ENCODE data around the gene ADRM1.

ADRM1 gene

DNA sequence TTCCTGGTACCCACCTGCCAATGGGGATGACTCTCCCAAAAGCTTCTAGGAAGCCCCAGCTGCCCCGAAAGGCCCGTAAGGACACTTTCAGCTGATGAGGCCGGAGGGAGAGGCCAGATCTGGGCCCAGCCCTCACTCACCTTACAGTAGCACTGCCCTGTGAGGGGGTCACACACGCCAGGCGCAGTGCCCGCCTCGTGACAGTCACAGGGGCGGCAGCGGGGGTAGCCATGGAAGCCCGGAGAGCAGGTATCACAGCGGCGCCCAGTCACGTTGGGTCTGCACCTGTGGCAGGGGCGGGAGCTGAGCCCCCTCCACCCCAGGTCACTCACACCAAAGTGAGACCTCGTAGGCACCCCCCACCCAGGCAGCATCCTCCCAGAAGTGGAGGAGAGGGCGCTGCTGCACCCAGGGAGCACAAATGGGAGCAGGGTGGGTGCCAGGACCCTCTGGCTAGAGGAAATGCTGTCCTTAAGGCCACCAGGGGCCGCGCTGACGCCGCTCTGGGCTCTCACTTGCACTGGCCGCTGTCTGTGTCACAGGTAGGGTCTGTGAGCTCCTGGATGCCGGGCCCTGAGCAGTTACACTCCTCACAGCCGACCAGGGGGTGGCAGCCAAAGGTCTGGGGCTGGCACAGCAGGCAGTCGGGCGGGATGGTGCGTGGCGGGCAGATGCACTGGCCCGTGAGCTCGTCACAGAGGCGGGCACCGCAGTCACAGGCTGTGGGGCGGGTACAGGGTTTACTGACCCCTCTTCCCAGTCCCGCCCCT, 25.1 kb downstream of the ADRM1 start:
- H3K4me3 Mint-ChIP-seq: no peak overlapping the region

DNA sequence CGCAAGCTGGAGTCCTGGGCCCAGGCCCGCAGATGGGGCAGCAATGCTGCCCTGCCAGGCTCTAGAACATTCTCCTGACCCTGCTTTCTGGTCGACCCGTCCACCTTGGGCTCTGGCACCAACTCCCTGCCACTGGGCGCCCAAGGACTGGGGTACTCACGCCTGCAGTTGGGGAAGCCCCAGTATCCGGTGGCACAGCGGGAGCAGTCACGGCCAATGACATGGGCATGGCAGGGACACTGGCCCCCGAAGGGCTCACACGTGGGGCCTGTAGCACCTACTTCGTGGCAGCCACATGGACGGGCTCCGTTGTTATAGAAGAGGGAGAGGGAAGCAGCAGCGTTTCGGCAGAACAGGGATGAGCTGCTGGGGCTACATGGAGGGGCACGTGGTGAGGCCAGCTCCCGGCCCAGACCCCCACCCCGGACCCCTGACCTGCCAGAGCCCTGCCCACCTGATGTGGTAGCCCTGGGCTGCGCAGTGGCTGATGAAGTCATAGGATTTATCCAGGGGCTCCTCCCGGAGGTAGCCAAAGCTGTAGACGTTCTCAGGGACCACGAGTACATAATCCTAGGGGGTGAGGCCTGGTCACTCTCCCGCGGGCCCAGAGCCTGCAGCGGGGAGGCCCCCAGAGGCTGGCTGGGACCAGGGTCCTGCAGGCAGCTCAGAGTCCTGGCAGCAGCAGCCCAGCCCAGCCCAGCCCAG, 26.0 kb downstream of the ADRM1 start:
- Mint-ChIP-seq H3K27ac (no peak overlapping the region), H3K4me1 (no peaks in the 10 kb centered on the region), H3K36me3 (no peaks in the 10 kb centered on the region), H3K27me3 (no peaks in the 10 kb centered on the region), H3K9me3 (no peaks in the 10 kb centered on the region), H3K4me3 (no peak overlapping the region)
- CTCF ChIA-PET: interaction anchor here (1.3 kb wide), 1 partner anchor 54 kb away, joined by 5 read pairs; no protein-coding TSS in a partner anchor
- no peak for DNase-seq

More for the DNA sequence above, 25.1 kb downstream of the ADRM1 start:
- Mint-ChIP-seq H3K36me3 (no peaks in the 10 kb centered on the region), H3K27ac (no peak overlapping the region), H3K4me1 (no peaks in the 10 kb centered on the region), H3K9me3 (no peaks in the 10 kb centered on the region), H3K27me3 (no peaks in the 10 kb centered on the region)
- no peak for DNase-seq
- CTCF ChIA-PET: no interaction called here

DNA sequence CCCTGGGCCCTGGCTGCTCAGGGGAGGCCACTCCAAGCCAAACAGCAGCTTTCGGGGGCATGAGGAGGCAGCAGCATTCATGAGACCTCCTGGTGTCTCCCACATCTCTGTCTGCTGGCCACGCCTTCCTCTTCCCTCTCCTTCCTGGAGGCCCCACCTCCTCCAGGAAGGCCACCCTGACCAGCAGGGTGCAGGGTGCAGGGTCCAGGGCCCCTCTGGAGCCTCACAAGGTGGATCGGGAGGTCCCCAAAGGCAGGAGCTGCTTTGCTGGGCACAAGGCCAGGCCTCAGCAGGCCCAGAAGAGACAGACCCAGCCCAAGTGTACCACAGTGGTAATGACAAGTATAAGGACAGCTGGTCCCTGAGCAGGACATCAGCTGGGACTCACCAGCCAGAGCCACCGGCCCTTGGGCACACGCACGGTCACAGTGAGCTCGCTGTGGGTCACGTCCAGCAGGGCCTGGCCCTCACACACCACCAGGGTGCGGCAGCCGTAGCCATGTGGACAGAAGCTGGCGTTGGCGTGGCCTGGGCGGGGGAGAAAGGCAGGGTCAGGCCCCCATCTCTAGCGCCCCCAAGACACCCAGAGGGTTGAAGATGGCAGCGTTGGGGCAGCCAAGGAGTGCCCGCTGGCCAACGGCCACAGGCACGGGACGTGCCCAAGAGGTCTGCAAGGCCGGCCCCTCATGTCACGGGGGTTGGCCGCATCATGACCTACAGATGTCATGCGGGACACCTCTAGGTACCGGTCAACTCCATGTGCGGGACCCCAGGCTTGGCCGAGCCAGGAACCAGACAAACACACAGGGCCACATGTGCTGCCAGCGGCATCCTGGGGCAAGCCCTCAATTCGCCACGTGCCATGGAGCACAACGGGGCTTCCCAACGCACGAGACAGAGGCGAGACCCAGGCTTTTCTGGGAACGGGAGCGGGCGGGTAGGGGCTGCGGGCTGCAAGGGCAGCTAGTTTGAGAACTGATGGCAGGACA, 26.9 kb downstream of the ADRM1 start:
- Mint-ChIP-seq H3K4me3 (no peak overlapping the region), H3K27ac (no peak overlapping the region)

DNA sequence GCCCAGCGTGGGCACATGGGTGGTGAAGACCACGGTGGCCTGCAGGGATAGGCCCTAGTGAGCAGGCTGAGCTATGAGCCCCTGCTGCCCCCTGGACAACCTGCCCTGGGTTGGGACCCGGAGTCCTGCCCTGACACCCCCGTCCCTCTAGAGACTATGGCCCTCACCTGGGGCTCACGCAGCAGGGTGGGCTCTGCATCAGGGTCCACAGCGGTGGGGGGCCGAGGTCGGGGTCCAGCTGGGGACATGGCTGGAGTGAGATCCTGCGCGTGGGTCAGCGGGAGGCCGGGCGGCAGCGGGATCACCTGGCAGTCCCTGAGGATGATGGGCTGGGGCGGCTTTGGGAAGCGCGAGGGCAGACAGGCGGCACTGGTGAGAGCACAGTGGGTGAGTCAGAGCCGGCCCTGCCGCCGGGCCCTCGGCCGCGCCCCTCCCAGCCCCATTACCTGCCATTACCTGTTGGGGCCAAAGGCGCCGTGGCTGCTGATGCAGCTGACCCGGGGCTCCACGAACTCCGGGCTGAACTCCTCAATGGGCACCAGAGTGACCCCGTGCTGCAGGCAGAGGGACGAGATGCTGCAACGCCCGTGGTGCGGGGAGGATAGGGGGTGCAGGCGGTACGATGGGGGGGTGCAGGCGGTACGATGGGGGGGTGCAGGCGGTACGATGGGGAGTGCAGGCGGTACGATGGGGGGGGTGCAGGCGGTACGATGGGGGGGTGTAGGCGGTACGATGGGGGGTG, 27.9 kb downstream of the ADRM1 start:
- CTCF ChIA-PET: no interaction called here
- no peak overlapping the region for H3K27ac Mint-ChIP-seq
- H3K4me3 Mint-ChIP-seq: no peak overlapping the region
- no peak for DNase-seq
- no peaks in the 10 kb centered on the region for H3K9me3 Mint-ChIP-seq
- H3K36me3 Mint-ChIP-seq: no peaks in the 10 kb centered on the region
- H3K4me1 Mint-ChIP-seq: no peaks in the 10 kb centered on the region
- no peaks in the 10 kb centered on the region for H3K27me3 Mint-ChIP-seq

More for the DNA sequence above, 26.9 kb downstream of the ADRM1 start:
- Mint-ChIP-seq H3K9me3 (no peaks in the 10 kb centered on the region), H3K4me1 (no peaks in the 10 kb centered on the region), H3K27me3 (no peaks in the 10 kb centered on the region), H3K36me3 (no peaks in the 10 kb centered on the region)
- CTCF ChIA-PET: interaction anchor here (1.3 kb wide), 1 partner anchor 53 kb away, joined by 5 read pairs; no protein-coding TSS in a partner anchor
- no peak for DNase-seq

DNA sequence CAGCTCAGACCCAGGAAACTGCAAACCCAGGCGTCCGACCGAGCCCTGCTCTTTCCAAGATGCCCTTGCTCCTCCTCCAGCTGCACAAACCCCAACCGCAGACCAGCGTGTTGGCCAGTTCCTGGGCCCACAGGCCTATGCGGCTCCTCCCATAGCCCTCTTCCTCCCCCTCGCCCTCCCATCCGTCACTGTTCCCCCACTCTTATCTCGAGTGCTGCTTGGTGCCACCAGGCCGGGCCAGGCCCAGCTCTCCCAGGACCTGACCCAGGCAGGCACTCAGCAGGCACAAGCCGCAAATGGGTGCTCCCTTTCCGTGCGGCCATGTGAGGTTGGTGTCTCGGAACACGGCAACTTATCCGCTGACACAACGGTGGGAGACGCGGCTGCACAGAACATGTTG, 28.6 kb downstream of the ADRM1 start:
- DNase-seq: no peak
- Mint-ChIP-seq H3K9me3 (no peaks in the 10 kb centered on the region), H3K36me3 (no peaks in the 10 kb centered on the region), H3K4me3 (no peak overlapping the region), H3K27me3 (no peaks in the 10 kb centered on the region), H3K27ac (no peak overlapping the region), H3K4me1 (no peaks in the 10 kb centered on the region)
- CTCF ChIA-PET: no interaction called here

DNA sequence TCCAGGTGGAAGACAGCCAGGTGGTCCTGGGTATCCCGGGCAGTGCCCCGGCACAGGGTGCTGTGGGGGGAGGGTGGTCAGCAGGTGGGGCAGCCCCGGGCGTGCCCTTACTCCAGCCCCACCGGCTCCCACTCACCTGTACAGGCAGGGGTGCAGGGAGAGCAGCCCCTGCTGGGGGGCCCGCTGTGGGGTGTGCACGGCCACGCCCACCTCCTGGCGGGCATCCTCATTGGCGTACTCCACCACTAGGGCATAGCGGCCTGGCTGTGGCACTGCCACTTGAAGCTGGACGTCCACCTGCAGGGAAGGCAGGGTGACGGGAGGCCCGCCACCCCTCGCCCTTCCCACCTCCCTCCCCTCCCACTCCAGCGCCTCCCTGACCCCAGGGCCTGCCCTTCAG, 29.6 kb downstream of the ADRM1 start:
- Mint-ChIP-seq H3K27me3 (peaks cover under 1% of the 10 kb centered on the region), H3K4me3 (no peak overlapping the region), H3K9me3 (no peaks in the 10 kb centered on the region), H3K36me3 (no peaks in the 10 kb centered on the region), H3K27ac (no peak overlapping the region), H3K4me1 (no peaks in the 10 kb centered on the region)
- DNase-seq: no peak
- CTCF ChIA-PET: no interaction called here

DNA sequence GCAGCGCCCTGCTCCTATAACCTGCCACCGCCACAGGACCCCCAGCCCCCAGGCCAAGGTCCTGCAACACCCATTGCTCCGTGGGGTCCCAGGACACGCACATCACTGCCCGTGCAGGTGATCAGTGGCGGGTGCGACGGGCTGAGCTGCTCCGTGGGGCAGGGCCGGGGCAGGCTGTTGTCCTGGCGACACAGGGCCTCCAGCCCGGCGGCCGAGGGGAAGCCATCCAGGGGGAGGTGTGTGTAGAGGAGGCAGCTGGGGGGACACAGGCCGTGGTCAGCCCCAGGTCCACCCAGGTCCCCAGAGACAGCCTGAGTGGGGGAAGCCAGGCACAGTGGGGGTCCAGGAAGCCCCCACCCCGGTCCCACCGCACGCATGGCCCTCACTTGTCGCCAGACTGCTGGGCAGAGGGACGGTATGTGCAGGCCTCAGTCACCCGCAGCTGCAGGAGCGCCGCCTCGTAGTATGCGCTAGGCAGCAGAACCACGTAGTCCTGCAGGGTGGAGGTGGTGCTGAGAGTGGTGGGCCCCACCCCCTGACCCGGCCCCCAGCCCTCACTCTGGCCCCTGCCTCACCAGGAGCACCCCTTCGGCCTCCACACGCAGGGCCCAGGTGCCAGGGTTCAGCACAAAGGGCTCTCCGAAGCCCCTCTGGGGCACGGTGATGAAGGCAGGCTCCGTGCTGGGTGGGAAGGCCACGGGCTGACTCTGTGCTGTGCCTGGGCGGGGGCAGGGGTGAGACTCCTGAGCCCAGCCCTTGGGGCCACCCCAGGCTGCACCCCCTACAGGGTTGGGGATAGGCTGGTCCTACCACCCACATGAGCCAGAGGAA, 30.4 kb downstream of the ADRM1 start:
- Mint-ChIP-seq H3K36me3 (no peaks in the 10 kb centered on the region), H3K4me1 (no peaks in the 10 kb centered on the region), H3K27ac (no peak overlapping the region), H3K9me3 (no peaks in the 10 kb centered on the region), H3K4me3 (no peak overlapping the region), H3K27me3 (peaks cover 8% of the 10 kb centered on the region)
- no peak for DNase-seq
- CTCF ChIA-PET: no interaction called here

DNA sequence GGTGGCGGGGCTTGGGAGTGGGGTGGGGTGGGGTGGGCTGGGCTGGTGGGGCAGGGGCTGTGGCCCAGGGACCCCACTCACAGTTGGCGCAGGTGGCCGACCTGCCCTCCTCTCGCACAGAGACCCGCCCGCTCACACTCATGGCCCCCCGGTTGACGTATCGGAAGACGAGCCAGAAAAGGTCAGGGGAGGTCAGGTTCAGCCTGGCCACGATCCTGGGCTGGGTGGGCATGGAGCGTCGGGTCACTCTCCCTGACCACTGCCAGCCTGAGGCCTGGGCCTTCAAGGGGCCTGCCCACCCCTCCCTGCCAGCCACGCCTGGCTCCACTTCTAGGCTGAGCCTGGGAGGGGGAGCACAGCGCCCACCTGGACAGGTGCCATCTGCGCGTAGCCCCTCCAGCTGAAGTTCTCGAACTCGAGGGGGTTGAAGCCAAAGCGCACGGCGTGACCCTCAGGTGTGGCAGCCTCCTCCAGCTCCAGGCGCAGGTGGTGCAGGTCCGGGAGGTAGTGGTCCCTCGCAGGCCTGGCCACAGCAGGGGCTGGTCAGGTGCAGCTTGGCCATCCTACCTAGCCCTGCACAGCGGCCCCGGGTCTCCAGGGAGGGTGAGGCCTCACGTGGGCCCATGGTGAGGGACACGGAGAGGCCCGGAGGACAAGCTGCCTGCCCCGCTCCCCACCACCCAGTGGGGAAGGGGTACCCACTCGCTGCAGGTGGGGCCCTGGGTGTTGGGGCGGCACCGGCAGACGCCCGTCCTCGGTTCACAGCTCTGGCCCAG, 31.2 kb downstream of the ADRM1 start:
- H3K4me1 Mint-ChIP-seq: no peaks in the 10 kb centered on the region
- H3K4me3 Mint-ChIP-seq: no peak overlapping the region
- CTCF ChIA-PET: no interaction called here
- DNase-seq: no peak
- H3K9me3 Mint-ChIP-seq: no peaks in the 10 kb centered on the region
- no peaks in the 10 kb centered on the region for H3K36me3 Mint-ChIP-seq
- H3K27ac Mint-ChIP-seq: no peak overlapping the region
- H3K27me3 Mint-ChIP-seq: peaks cover 11% of the 10 kb centered on the region

DNA sequence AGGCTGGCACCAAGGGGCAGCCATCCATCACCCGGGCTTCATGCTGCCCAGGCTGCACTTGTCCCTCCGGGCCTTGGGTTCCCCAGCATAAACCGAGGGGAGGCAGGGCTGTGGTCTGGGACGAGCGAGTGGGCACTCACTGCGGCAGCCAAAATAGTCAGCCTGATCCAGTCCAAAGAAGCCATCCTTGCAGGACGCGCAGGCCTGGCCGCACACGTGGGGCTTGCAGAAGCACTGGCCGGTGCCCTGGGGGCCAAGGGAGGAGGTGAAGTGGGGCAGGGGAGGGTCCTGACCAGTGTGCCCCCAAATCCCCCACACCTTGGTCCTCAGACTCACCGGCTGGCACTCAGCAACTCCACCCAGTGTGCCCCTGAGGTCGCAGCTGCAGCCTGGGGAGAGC, 32.1 kb downstream of the ADRM1 start:
- CTCF ChIA-PET: no interaction called here
- no peak for DNase-seq

DNA sequence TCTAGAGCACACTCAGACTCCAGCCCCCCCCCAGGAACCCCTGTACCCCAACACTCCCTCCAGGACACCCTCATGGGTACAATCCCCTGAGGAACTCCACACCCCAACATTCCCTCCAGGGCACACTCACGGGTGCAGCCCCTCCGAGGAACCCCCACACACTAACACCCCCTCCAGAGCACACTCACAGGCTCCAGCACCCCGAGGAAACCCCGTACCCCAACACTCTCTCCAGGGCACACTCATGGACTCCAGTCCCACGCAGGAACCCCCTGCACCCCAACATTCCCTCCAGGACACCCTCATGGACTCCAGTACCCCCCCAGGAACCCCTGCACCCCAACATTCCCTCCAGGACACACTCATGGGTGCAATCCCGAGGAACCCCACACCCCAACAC, 32.7 kb downstream of the ADRM1 start:
- CTCF ChIA-PET: no interaction called here
- H3K9me3 Mint-ChIP-seq: no peaks in the 10 kb centered on the region
- peaks cover 16% of the 10 kb centered on the region for H3K27me3 Mint-ChIP-seq
- no peak overlapping the region for H3K4me3 Mint-ChIP-seq
- no peaks in the 10 kb centered on the region for H3K4me1 Mint-ChIP-seq
- H3K36me3 Mint-ChIP-seq: no peaks in the 10 kb centered on the region
- no peak overlapping the region for H3K27ac Mint-ChIP-seq
- DNase-seq: no peak

More for the DNA sequence above, 32.1 kb downstream of the ADRM1 start:
- no peaks in the 10 kb centered on the region for H3K4me1 Mint-ChIP-seq
- H3K36me3 Mint-ChIP-seq: no peaks in the 10 kb centered on the region
- H3K9me3 Mint-ChIP-seq: no peaks in the 10 kb centered on the region
- H3K27me3 Mint-ChIP-seq: peaks cover 14% of the 10 kb centered on the region
- H3K4me3 Mint-ChIP-seq: no peak overlapping the region
- no peak overlapping the region for H3K27ac Mint-ChIP-seq

DNA sequence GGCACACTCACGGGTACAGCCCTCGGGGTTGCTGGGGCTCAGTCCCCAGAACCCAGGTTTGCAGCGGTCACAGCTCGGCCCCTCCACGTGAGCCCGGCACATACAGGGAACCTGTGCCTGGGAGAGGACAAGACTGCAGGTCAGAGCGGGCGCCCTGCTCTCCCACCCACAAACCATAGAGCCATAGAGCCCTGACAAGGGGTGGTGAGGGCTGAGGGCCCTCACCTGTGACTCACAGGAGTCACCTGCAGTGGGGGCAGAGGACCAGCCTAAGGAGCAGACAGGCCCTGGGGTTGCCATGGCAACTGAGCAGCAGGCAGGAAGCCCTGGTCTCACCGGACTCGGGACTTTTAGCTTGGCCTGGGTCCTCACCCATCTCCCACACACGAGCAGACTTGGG, 33.5 kb downstream of the ADRM1 start:
- no peak overlapping the region for H3K27ac Mint-ChIP-seq

DNA sequence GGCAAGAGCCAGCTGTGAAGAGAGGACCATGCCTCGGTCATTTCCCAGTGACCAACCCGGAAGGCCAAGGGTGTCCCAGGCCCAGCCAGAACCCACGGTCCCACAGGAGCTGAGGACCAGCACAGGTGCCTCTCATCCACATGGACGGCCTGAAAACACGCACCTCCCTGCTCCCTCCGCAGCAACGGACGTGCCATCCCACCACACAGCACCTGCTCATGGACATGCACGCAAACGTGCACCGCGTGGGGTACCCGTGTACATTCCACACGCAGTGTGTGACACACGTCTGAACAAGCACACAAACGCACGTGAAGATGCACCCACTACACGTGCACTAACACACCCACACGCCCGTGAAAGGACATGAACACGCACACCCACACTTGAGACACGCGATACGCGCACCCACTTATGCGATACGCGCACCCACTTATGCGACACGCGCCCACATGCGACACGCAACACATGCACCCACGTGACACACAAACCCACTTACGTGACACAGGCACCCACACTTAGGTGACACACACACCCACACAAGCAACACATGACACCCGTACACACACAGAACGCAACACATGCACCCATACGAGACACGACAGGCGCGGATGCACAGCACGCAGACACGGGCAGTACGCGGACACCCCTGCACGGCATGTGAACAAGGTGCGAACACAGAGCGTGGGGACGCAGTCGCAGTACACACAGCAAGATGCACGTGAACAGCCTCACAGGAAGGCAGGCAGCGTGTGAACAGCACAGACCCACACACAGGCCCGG, 34.2 kb downstream of the ADRM1 start:
- CTCF ChIA-PET: no interaction called here
- Mint-ChIP-seq H3K27me3 (peaks cover 16% of the 10 kb centered on the region), H3K4me3 (no peak overlapping the region), H3K9me3 (no peaks in the 10 kb centered on the region), H3K27ac (no peak overlapping the region), H3K36me3 (no peaks in the 10 kb centered on the region), H3K4me1 (no peaks in the 10 kb centered on the region)
- no peak for DNase-seq

More for the DNA sequence above, 33.5 kb downstream of the ADRM1 start:
- Mint-ChIP-seq H3K4me3 (no peak overlapping the region), H3K4me1 (no peaks in the 10 kb centered on the region), H3K27me3 (peaks cover 16% of the 10 kb centered on the region), H3K36me3 (no peaks in the 10 kb centered on the region), H3K9me3 (no peaks in the 10 kb centered on the region)
- CTCF ChIA-PET: no interaction called here
- no peak for DNase-seq

All from activated naive CD4-positive, alpha-beta T cell treated with anti-CD3 and anti-CD28 coated beads, Interleukin-2, amount 10 ng/mL, durations not matched to agents 7 days and 5 days (primary cell).